GM19372 (cell line): Measurements from ENCODE around the gene DNAJB12.
"Not testable (repeated sequence)": the region's sequence is repeated elsewhere in the genome, so short reads cannot be mapped to it uniquely, and the experiment has no call there.

Experiments used
- ATAC-seq: cut with Tn5 transposase; IDR thresholded peaks from one replicate; pipeline ENCODE4 v1.9.1; 2021; ENCODE audit warnings: mild to moderate bottlenecking, low read depth, moderate library complexity; ENCODE audit not compliant: unreplicated experiment

The DNAJB12 gene

GRCh38 chr10:72354356-72355213, at the start of gene DNAJB12:
DNAJB12 (minus strand) TSS chr10:72354919; CDS start chr10:72354897, 22 bp downstream.
- peak; percentile 71 for ATAC-seq

DNA sequence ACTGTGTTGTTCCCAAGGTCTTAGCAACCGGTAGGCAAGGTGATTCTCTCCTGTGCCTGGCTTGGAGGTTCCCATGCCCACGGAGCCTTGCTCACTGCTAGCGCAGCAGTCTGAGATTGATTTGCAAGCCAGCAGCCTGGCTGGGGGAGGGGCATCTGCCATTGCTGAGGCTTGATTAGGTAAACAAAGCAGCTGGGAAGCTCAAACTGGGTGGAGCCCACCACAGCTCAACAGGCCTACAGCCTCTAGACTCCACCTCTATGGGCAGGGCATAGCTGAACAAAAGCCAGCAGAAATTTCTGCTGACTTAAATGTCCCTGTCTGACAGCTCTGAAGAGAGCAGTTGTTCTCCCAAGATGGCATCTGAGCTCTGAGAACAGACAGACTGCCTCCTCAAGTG, 40.9 kb upstream of the DNAJB12 start:
- ATAC-seq = not testable (repeated sequence)

- no peak for ATAC-seq
Measured at GRCh38 chr10:72392571-72392970, 37.9 kb upstream of the DNAJB12 start.

- no peak for ATAC-seq
Measured at GRCh38 chr10:72390764-72391163, 36.0 kb upstream of the DNAJB12 start.

DNA sequence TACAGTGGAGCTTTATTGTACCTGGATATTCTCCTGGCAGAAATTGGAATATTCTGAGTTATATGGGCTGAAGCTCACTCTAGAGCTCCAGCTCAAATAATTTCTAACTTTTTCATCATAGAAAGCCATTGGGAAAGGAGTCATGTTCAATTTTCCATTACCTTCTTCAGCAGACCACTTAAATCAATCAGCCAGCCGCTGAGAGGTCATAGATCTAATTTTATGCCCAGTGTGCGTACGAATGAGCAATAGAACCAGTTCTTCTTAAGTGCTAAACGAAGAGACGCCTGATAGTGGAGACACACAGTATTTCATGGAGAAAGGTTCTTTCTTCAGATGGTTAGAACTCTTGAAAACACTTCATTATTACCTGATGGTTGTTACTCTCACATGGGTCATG, 35.0 kb upstream of the DNAJB12 start:
- no peak for ATAC-seq

- no peak for ATAC-seq
Measured at GRCh38 chr10:72389014-72389413, 34.3 kb upstream of the DNAJB12 start.

- no peak for ATAC-seq
Measured at GRCh38 chr10:72388062-72388461, 33.3 kb upstream of the DNAJB12 start.

DNA sequence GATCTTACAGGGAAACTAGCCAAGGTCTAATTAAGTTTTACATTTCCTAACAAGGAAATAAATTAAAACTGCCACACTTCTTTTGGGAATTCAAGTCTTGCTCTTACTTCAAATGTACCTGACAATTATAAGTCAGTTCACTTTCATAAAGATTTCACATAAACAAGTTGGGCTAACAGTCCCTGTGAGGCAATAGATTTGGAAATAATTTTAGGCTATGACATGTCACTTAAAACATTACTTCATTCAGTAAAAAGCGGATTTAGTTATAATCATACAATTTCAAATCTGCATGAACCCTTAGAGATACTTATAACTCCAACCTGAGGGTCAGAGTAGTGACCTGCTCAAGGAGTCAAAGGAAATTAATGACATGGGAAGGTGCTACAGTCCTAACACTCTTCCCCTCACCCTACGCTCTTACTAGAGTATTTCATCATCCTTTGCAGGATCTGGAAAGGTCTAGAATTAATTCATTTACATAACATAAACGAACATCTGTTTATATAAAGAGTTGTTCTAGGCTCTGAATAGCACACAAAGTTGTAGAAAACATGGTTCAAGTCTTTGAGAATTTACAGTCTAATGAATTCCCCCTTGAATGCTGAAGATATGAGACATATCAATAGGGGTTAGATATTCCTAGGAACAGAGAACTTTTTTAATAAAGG, 32.3 kb upstream of the DNAJB12 start:
- no peak for ATAC-seq

DNA sequence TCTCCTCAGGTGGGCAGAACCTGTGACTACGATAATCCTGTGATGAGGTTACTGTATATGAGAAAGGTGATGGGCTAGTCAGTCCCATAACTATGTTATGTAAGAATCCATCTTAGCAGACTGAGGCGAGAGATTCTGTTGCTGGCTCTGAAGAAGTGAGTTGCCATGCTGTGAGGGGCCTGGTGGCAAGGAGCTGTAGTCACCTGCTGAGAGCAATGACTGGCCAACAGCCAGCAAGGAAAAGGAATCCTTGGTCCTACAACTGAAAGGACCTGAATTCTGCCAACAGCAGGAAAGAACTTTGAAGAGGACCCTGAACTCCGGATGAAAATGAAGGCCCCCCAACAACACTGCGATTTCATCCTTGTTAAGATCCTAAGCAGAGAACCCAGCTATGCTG, 31.0 kb upstream of the DNAJB12 start:
- no peak for ATAC-seq

DNA sequence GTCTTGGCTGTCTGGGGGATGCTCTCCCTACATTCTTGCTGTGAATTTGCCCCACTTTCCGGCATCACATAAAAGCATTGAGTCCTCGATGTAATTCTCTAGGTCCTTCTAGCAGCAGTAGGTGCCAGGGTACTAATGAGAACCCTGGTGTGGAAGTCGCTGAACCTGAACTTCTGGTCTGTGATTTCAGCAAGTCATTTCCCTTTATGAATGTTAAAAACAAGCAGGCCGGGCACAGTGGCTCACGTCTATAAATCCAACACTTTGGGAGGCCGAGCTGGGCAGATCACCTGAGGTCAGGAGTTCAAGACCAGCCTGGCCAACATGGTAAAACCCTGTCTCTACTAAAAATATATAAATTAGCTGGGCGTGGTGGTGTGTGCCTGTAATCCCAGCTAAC, 30.3 kb upstream of the DNAJB12 start:
- not testable (repeated sequence) for ATAC-seq

GRCh38 chr10:72379776-72380175, 25.1 kb upstream of the DNAJB12 start:
- no peak for ATAC-seq

- ATAC-seq = no peak
Measured at GRCh38 chr10:72379062-72379461, 24.3 kb upstream of the DNAJB12 start.

- ATAC-seq = no peak
Measured at GRCh38 chr10:72375585-72375984, 20.9 kb upstream of the DNAJB12 start.

GRCh38 chr10:72375173-72375572, 20.5 kb upstream of the DNAJB12 start:
- no peak for ATAC-seq

DNA sequence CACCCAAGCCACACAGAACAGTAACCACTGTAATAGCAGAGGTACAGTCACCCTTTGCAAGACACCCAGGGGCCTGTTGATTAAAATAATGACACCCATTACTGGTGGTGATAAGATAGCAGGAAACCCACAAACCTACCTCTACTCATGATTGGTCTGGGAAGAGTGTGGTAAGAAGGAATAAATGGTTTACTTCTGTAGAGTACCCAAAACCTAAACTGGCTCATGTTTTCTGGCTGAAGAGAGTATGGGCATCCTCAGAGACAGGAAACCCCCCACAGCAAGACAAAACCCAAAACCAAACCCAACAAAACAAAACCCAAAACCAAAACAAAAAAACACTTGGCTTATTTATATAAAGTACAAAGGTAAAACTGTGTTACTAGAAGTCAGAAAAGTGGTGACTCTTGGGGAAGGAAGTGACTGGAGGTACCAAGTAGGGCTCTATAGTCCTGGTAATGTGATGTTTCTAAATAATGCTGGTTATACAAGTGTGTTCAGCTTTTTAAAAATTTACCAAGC, 15.5 kb upstream of the DNAJB12 start:
- ATAC-seq = no peak

GRCh38 chr10:72367301-72367960, 12.7 kb upstream of the DNAJB12 start:
- ATAC-seq = no peak

DNA sequence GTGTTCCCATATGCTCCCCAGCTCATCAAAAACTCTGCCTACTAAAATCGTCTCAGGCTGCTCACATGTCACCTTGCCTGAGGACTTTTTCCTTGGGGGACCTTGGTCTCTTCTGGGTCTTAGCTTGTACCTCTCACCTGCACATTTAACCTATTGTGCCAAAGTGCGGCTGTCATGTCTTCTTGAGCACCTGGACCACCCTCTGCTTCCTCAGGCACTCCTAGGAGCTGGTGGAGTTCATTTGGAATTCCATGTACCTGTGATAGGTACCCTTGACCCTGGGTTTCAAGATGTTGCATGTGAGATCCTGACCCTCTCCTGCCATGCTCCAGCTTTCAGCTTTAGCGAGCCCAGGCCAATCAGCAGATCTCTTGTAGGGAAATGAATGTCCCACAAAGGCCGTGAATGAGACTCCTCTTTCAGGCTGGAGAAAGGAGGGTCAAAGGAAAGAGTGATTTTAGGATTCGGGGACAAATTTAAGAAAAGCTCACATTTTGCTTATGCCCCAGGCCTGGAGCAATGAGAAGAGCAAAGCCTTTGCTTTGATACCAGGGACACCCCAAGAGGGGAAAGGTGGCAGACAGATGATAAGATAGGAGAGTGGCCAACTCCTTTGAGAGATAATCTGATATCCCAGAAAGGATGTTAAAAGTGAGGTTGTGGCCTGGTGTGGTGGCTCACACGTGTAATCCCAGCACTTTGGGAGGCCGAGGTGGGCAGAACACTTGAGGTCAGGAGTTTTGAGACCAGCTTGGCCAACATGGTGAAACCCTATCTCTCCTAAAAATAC, 10.6 kb upstream of the DNAJB12 start:
- ATAC-seq = no peak

DNA sequence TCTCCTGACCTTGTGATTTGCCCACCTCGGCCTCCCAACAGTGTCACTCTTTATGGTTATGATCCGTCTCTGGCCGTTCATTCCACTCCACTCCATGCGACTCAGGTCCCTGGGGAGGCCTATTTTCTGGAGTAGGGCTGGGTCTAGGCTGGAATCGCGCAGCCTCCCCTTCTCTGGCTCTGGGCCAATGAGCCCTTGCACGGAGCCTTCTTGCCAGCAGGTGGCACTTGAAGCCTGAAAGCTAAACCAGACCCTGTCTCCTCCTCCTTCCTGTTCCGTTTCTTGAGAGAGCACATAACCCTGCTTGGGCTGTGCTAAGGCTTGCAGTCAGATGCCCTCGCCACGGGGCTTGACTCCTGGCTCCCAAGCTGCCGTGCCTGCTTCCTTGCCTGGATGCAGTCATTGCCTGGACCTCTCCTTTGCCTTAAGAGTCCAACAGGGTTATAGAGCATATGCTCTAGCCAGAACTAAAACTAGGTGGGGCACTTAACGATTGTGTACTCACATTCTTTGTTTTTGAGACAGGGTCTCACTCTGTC, 9.6 kb upstream of the DNAJB12 start:
- ATAC-seq = peak; percentile 80

- ATAC-seq = no peak
Measured at GRCh38 chr10:72356987-72357386, 2.3 kb upstream of the DNAJB12 start.

DNA sequence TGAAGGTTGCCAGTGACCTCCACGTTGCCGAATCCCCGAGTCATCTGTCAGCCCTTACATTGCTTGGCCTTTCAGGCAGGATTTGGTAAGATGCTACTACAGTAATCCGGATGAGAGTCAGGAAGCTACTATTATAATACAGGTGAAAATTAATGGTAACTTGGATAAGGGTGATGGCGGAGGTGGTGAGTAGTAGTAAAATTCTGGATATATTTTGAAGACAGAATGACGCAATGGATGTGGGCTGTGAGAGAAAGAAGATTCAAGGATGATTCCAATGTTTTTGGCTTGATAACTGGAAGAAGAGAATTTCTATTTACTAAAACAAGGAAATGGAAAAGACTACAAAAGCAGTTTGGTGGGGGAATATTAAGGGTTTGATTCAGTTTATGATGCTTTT, 1.4 kb upstream of the DNAJB12 start:
- no peak for ATAC-seq
